Endothelial cell of umbilical vein (primary cell): Measurements from ENCODE around the gene AKAP8.

Source experiments
- CTCF ChIP-seq, 2 donors: IDR thresholded peaks; 1 replicate in 1 of 2; 2 replicates in 1 of 2; pipeline ENCODE4 v1.5.1; 2011; ENCODE audit warnings: low read length in 2 of 2, mild to moderate bottlenecking in 2 of 2, moderate library complexity in 2 of 2, control low read depth in 1 of 2, inconsistent platforms in 1 of 2, low read depth in 1 of 2; ENCODE audit not compliant: insufficient read depth in 1 of 2; ENCODE audit errors: extremely low read depth in 1 of 2
- JUN ChIP-seq: IDR thresholded peaks from 2 replicates; pipeline ENCODE4 v1.6.1; 2011; ENCODE audit warnings: borderline replicate concordance, low read depth; ENCODE audit not compliant: insufficient read length, insufficient read depth
- MAX ChIP-seq: IDR thresholded peaks from 2 replicates; pipeline ENCODE4 v1.6.1; 2011; ENCODE audit not compliant: insufficient read depth, insufficient read length
- POLR2A ChIP-seq: IDR thresholded peaks from 2 replicates; pipeline ENCODE4 v1.6.1; 2012; ENCODE audit warnings: low read depth, mild to moderate bottlenecking, control low read depth, low read length
- POLR2AphosphoS5 ChIP-seq: IDR thresholded peaks from 2 replicates; pipeline ENCODE4 v1.6.1; 2012; ENCODE audit warnings: low read depth, mild to moderate bottlenecking, control low read depth, low read length, moderate library complexity; ENCODE audit not compliant: insufficient read depth

- TF ChIP-seq CTCF (IDR thresholded peaks at IDR 0.05; ENCODE audit: extremely low read depth in 1 of 2, insufficient read depth in 1 of 2, low read depth in 1 of 2, low read length in 2 of 2) (no peak), POLR2AphosphoS5 (no peak), MAX (no peak), JUN (no peak), POLR2A (no peak)
Observed at GRCh38 chr19:15368051-15368632, 11.4 kb downstream of the AKAP8 start.
